WERI-Rb-1 (cell line): Measurements from ENCODE around the gene ZBED4.

Experiments used
- DNase-seq: peaks from one replicate; pipeline ENCODE4 v3.0.0-alpha.2; 2020
- H3K27ac ChIP-seq: fragments of 250-450 bp; sonication (Bioruptor Pico); 2 replicates; pipeline ENCODE4 v1.5.1; 2020; ENCODE audit warnings: mild to moderate bottlenecking, moderate library complexity
- H3K27me3 ChIP-seq: fragments of 250-450 bp; sonication (Bioruptor Pico); 2 replicates; pipeline ENCODE4 v1.5.1; 2021; ENCODE audit warnings: mild to moderate bottlenecking, low read depth, moderate library complexity; ENCODE audit not compliant: insufficient read depth, severe bottlenecking
- H3K36me3 ChIP-seq: fragments of 250-450 bp; sonication (Bioruptor Pico); 2 replicates; pipeline ENCODE4 v1.5.1; 2020; ENCODE audit warnings: mild to moderate bottlenecking, moderate library complexity
- H3K4me3 ChIP-seq: 2 replicates; pipeline ENCODE4 v1.5.1; 2011; ENCODE audit warnings: low read depth, mild to moderate bottlenecking, control low read depth, low read length
- H3K9me3 ChIP-seq: fragments of 250-450 bp; sonication (Bioruptor Pico); 2 replicates; pipeline ENCODE4 v1.5.1; 2021; ENCODE audit warnings: mild to moderate bottlenecking, moderate library complexity; ENCODE audit not compliant: severe bottlenecking
- CTCF ChIP-seq: IDR thresholded peaks from 2 replicates; pipeline ENCODE4 v1.5.1; 2011; ENCODE audit warnings: low read depth, mild to moderate bottlenecking, control low read depth, inconsistent platforms, low read length

The ZBED4 gene

GRCh38 chr22:49845666-49846459 is 7.8 kb upstream of the ZBED4 start:
- H3K4me3 ChIP-seq, result no peak overlapping the region
- H3K27ac ChIP-seq, result no peak overlapping the region
- TF ChIP-seq CTCF, result no peak
- H3K9me3 ChIP-seq, result no peaks in the 10 kb centered on the region
- no peaks in the 10 kb centered on the region for H3K36me3 ChIP-seq
- DNase-seq, result no peak
- no peaks in the 10 kb centered on the region for H3K27me3 ChIP-seq

GRCh38 chr22:49847751-49848689 is 5.6 kb upstream of the ZBED4 start:
- no peak for TF ChIP-seq CTCF
- Histone ChIP-seq H3K36me3 (no peaks in the 10 kb centered on the region), H3K4me3 (no peak overlapping the region), H3K27ac (no peak overlapping the region), H3K27me3 (no peaks in the 10 kb centered on the region), H3K9me3 (no peaks in the 10 kb centered on the region)
- no peak for DNase-seq

GRCh38 chr22:49848690-49849160 is 4.9 kb upstream of the ZBED4 start:
- Histone ChIP-seq H3K4me3 (no peak overlapping the region), H3K27me3 (no peaks in the 10 kb centered on the region), H3K9me3 (no peaks in the 10 kb centered on the region), H3K36me3 (no peaks in the 10 kb centered on the region), H3K27ac (no peak overlapping the region)
- no peak for TF ChIP-seq CTCF
- DNase-seq, result no peak

- no peak overlapping the region for H3K4me3 ChIP-seq
- H3K9me3 ChIP-seq, result no peaks in the 10 kb centered on the region
- DNase-seq, result no peak
- no peak for TF ChIP-seq CTCF
- peaks cover 2% of the 10 kb centered on the region; the same call in 1 of the 2 replicates for H3K36me3 ChIP-seq
- no peaks in the 10 kb centered on the region for H3K27me3 ChIP-seq
- no peak overlapping the region for H3K27ac ChIP-seq
Measured at GRCh38 chr22:49849161-49850020, 4.3 kb upstream of the ZBED4 start.
